Vagina (tissue), 2 donors: ENCODE measurements around the gene PPIA. TPM values are rescaled to one million over a fixed set of nuclear protein-coding genes. Genes with fewer than 3 reads are reported as not detected.
A peak's percentile ranks its signal among the peaks of the same experiment; 100 is the strongest.
"Not testable (repeated sequence)": the region's sequence is repeated elsewhere in the genome, so short reads cannot be mapped to it uniquely, and the experiment has no call there.

ENCODE experiments used
- DNase-seq, 2 donors: peaks; one replicate each; pipeline ENCODE4 v3.0.0-alpha.2; 2017; ENCODE audit errors: extremely low spot score in 2 of 2
- H3K27ac ChIP-seq: fragments of 200-600 bp; sonication (generic); one replicate; pipeline ENCODE4 v1.5.1; 2019
- H3K27me3 ChIP-seq: fragments of 200-600 bp; sonication (generic); one replicate; pipeline ENCODE4 v1.5.1; 2019
- H3K36me3 ChIP-seq, 2 donors: fragments of 200-600 bp; sonication (generic); one replicate each; pipeline ENCODE4 v1.5.1; 2017 to 2019
- H3K4me1 ChIP-seq: fragments of 200-600 bp; sonication (generic); one replicate; pipeline ENCODE4 v1.5.1; 2019
- H3K4me3 ChIP-seq, 2 donors: fragments of 200-600 bp; sonication (generic); 1 replicate in 1 of 2; 2 replicates in 1 of 2; pipeline ENCODE4 v1.5.1; 2016 to 2019
- H3K9me3 ChIP-seq: fragments of 200-600 bp; sonication (generic); one replicate; pipeline ENCODE4 v1.5.1; 2019
- POLR2A ChIP-seq, 2 donors: fragments of 450-650 bp; IDR thresholded peaks; one replicate each; pipeline ENCODE4 v1.6.1; 2017; ENCODE audit warnings: antibody characterized with exemption in 2 of 2, mild to moderate bottlenecking in 2 of 2, moderate library complexity in 2 of 2
- POLR2AphosphoS5 ChIP-seq, 2 donors: sonication (generic); formaldehyde crosslinking; IDR thresholded peaks; one replicate each; pipeline ENCODE4 v1.9.0; 2017; ENCODE audit warnings: antibody characterized with exemption in 2 of 2, mild to moderate bottlenecking in 2 of 2, low read depth in 1 of 2; ENCODE audit not compliant: insufficient read depth in 1 of 2
- intact Hi-C: fragments of 100-400 bp; cut with DNase I; formaldehyde crosslinking; loops from one replicate; pipeline ENCODE4 v1.15.1; 2023
- total RNA-seq: library from RNA; depleted of rRNA; stranded (reverse); fragments of >200 nt; gene quantifications from one replicate; pipeline ENCODE4 v1.2.3, GENCODE V29; 2016
- TF ChIP-seq, protein P1 (sequence below), 3 experiments: fragments of 450-650 bp in 2 of 3; fragments of 200-600 bp in 1 of 3; sonication (generic) in 1 of 3; IDR thresholded peaks; one replicate each; pipeline ENCODE4 v1.5.1; 2017 to 2019; ENCODE audit warnings: antibody characterized with exemption in 3 of 3, mild to moderate bottlenecking in 2 of 3, moderate library complexity in 2 of 3

The PPIA gene
- total RNA-seq, 1 donor from 2014 or later = 1,197 TPM

GRCh38 chr7:44827567-44827966 lies 31.1 kb downstream of the PPIA start:
- no peak for TF ChIP-seq POLR2A (IDR thresholded peaks at IDR 0.05)
- TF ChIP-seq, protein P1, sequence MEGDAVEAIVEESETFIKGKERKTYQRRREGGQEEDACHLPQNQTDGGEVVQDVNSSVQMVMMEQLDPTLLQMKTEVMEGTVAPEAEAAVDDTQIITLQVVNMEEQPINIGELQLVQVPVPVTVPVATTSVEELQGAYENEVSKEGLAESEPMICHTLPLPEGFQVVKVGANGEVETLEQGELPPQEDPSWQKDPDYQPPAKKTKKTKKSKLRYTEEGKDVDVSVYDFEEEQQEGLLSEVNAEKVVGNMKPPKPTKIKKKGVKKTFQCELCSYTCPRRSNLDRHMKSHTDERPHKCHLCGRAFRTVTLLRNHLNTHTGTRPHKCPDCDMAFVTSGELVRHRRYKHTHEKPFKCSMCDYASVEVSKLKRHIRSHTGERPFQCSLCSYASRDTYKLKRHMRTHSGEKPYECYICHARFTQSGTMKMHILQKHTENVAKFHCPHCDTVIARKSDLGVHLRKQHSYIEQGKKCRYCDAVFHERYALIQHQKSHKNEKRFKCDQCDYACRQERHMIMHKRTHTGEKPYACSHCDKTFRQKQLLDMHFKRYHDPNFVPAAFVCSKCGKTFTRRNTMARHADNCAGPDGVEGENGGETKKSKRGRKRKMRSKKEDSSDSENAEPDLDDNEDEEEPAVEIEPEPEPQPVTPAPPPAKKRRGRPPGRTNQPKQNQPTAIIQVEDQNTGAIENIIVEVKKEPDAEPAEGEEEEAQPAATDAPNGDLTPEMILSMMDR (IDR thresholded peaks at IDR 0.05) = no peak
- TF ChIP-seq POLR2AphosphoS5 (IDR thresholded peaks at IDR 0.05; ENCODE audit: insufficient read depth in 1 of 2, low read depth in 1 of 2) = no peak
- no peaks in the 10 kb centered on the region for H3K27me3 ChIP-seq
- H3K4me1 ChIP-seq = no peaks in the 10 kb centered on the region
- no peaks in the 10 kb centered on the region for H3K9me3 ChIP-seq
- peaks cover 0 to 43% of the 10 kb centered on the region in 2 donors for H3K36me3 ChIP-seq
- no peak overlapping the region for H3K4me3 ChIP-seq
- DNase-seq = no peak
- intact Hi-C loops = no loop called here
- H3K27ac ChIP-seq = no peak overlapping the region

DNA sequence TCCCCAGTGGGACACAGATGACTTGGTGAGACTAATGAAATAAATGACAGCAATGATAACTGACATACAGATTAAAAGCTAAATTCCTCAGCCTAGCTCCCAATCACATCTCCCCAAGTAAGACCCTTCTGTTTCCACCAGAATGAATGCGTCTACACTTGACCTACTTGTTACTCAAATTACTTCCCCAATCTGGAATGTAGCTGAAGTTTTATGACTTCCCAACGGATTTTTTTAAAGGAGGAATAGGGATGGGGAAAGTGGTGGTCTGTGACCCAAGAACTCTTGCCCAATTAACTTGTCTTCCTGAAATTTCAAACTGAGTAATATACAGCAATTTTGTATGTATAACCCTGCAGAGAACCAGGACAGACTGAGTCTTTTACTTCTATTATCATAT lies 42.3 kb downstream of the PPIA start:
- DNase-seq = no peak
- intact Hi-C loops = no loop called here
- no peak overlapping the region for H3K27ac ChIP-seq
- no peaks in the 10 kb centered on the region for H3K27me3 ChIP-seq
- H3K4me3 ChIP-seq = no peak overlapping the region
- H3K36me3 ChIP-seq = peaks cover 0 to 48% of the 10 kb centered on the region in 2 donors
- H3K9me3 ChIP-seq = no peaks in the 10 kb centered on the region
- TF ChIP-seq, protein P1 (IDR thresholded peaks at IDR 0.05) = no peak
- TF ChIP-seq POLR2AphosphoS5 (IDR thresholded peaks at IDR 0.05; ENCODE audit: insufficient read depth in 1 of 2, low read depth in 1 of 2) (no peak), POLR2A (IDR thresholded peaks at IDR 0.05) (no peak)
- H3K4me1 ChIP-seq = peaks cover 5% of the 10 kb centered on the region

- H3K27ac ChIP-seq, H3K9me3 ChIP-seq, H3K4me3 ChIP-seq, DNase-seq, H3K27me3 ChIP-seq: not testable (repeated sequence)
- Histone ChIP-seq H3K36me3 (peaks cover 0 to 30% of the 10 kb centered on the region in 2 donors), H3K4me1 (peaks cover 35% of the 10 kb centered on the region)
- intact Hi-C loops = loop anchor here (5.0 kb wide), 1 partner anchor 95 kb away; the partner anchor contains the start of gene ZMIZ2
Observed at GRCh38 chr7:44842675-44843074, 46.2 kb downstream of the PPIA start.

GRCh38 chr7:44843440-44843839 lies 47.0 kb downstream of the PPIA start:
- intact Hi-C loops = loop anchor here (5.0 kb wide), 1 partner anchor 96 kb away; the partner anchor contains the start of gene ZMIZ2
- not testable (repeated sequence) for H3K27me3 ChIP-seq, H3K4me3 ChIP-seq, DNase-seq, H3K9me3 ChIP-seq, H3K27ac ChIP-seq
- Histone ChIP-seq H3K4me1 (peaks cover 35% of the 10 kb centered on the region), H3K36me3 (peaks cover 0 to 23% of the 10 kb centered on the region in 2 donors)

DNA sequence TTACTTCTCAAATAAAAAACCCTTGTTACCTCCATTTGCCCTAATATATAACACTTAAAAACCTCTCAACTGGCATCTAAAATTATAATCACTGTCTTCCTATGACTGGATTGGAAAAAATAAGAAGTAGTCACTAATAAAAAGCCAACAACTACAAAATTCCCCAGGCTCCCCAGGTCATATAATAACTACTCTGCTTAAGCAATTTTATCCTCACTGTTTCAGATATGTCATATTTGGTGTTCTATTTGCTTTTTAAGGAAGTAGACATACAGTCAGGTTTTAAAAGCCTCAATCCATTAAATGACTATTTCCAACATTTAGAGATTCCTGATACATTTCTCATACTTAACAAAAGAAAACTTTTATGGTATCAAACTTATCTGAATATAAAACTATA lies 49.0 kb downstream of the PPIA start:
- Histone ChIP-seq H3K9me3 (no peaks in the 10 kb centered on the region), H3K4me1 (peaks cover 35% of the 10 kb centered on the region), H3K4me3 (no peak overlapping the region), H3K36me3 (peaks cover 0 to 4% of the 10 kb centered on the region in 2 donors), H3K27ac (no peak overlapping the region), H3K27me3 (no peaks in the 10 kb centered on the region)
- DNase-seq = no peak
- intact Hi-C loops = no loop called here
- TF ChIP-seq POLR2AphosphoS5 (IDR thresholded peaks at IDR 0.05; ENCODE audit: insufficient read depth in 1 of 2, low read depth in 1 of 2) = no peak
- no peak for TF ChIP-seq POLR2A (IDR thresholded peaks at IDR 0.05)
- TF ChIP-seq, protein P1 (IDR thresholded peaks at IDR 0.05) = no peak

- H3K4me1 ChIP-seq = peaks cover 35% of the 10 kb centered on the region
- intact Hi-C loops, H3K9me3 ChIP-seq, H3K27me3 ChIP-seq, DNase-seq, H3K36me3 ChIP-seq: not testable (repeated sequence)
- peak overlapping the region; percentile 54 to 76 for H3K4me3 ChIP-seq
- H3K27ac ChIP-seq = peak overlapping the region; percentile 96
Observed at GRCh38 chr7:44846390-44846789, 49.9 kb downstream of the PPIA start.
